GM13976 (cell line): ENCODE data around the gene LRRC4C.

Source experiments
- DNase-seq: peaks from one replicate; pipeline ENCODE4 v3.0.0; 2012; ENCODE audit warnings: low spot score
- CTCF ChIP-seq: IDR thresholded peaks from 2 replicates; pipeline ENCODE4 v1.5.1; 2012; ENCODE audit warnings: borderline replicate concordance, mild to moderate bottlenecking; ENCODE audit not compliant: insufficient read depth; ENCODE audit errors: extremely low read depth, missing control alignments, control extremely low read depth
- in situ Hi-C: fragments of 300-500 bp; cut with MboI; formaldehyde crosslinking; loops from one replicate; pipeline ENCODE4 v1.12.0; 2022; ENCODE audit warnings: low sequenced_read_pairs, mixed read lengths, inconsistent platforms; ENCODE audit not compliant: unreplicated experiment

LRRC4C gene

DNA sequence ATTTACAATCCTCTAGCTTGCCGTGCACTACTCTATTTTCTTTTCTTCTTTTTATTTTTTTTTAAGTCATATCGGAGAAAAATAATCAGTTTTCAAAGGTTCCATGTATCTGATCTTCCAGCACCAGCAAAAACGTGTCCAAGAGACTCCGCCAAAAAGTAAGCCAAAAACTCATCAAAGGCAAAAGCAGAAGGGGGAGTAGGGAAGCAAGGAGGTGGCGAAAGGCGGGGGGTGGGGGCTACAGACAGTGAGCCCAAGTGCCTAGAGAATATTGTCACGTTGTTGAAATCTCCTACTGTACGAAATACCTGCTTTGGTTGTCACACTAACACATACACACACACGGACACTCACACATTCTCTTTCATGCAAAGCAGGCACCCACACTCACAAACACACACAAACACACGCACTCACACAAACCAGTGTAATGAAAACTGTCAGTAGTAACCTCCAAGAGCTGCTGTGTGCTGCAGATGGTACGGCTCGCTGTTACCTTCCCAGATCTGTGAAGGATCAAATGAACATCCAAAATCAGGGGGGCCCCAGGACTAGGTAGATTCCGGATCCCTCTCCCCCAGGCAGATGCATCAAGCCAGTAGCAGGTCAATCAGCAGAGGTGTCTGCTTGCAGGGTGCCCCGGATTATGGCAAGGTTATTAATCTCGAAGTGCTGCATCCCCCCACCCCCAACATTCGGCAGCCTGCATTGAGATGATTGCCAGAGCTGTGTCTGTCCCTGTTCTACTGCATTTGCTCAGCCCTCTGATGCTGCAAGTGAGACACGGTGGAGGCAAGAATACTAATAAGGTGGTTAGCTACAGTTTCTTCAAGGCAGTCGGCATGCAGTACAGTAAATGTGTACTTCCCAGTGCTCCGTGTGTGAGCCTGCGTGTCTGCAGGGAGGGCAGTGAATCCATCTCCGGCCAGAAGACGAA lies at the start of gene LRRC4C:
TSS of gene LRRC4C (minus strand) at position 188 of the 937 bp plus-strand sequence.
- in situ Hi-C loops, result loop anchor here (25.0 kb wide), 2 partner anchors 1053 to 1828 kb away; no protein-coding TSS in a partner anchor
- no peak for DNase-seq
- no peak for TF ChIP-seq CTCF

DNA sequence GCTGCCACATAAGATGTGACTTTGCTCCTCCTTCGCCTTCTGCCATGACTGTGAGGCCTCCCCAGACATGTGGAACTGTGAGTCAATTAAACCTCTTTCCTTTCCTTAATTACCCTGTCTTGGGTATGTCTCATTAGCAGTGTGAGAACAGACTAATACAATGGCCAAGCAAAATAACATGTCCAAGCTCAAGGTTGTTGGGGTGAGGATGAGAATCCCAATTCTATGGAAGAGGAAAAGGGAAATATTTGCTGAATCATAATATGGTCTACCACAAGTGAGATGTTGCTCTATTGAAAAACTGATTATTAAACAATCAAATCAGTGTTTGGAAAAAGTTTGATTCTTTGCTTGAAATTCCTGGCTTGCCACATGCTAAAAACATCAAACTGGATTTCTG lies 48.7 kb upstream of the LRRC4C start:
- in situ Hi-C loops, result no loop called here
- no peak for DNase-seq
- no peak for TF ChIP-seq CTCF

DNA sequence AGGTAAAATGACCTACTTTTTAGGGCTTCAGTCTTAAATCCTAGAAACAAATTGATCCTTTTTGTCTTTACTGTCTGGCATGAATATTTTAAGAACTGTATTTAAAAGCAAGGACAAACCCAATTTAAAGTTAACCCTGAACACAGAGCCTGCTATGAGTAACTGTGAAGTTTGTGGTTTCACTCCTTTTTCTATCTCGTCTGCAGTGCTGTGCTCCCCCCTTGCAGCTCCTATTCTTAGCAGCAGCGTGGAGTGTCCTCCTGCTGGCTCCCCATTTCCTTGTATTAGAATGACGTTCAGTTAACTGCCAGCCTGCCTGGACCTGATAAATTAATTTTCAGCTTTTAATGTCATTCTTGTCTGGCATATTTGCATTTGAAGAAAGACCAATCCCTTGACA lies 40.0 kb upstream of the LRRC4C start:
- in situ Hi-C loops, result no loop called here
- no peak for TF ChIP-seq CTCF
- no peak for DNase-seq

DNA sequence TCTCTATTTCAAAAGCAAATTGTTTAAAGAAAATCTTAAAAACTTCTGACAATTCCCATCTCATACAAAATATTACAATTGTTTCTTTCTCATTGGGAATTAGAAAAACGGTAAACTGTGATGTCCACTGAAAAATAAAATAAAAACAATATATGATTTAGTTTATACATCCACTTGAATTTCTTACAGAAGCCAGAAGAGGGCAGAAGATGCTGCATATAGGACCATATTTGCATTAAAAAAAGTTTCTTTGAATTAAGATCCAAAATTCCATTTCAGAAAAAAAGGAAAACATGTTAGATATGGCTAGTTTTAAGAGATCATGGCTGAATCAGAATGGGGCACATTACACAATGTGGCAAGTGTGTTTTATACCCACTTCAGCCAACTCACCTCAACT lies 39.3 kb upstream of the LRRC4C start:
- DNase-seq, result no peak
- in situ Hi-C loops, result no loop called here
- no peak for TF ChIP-seq CTCF

DNA sequence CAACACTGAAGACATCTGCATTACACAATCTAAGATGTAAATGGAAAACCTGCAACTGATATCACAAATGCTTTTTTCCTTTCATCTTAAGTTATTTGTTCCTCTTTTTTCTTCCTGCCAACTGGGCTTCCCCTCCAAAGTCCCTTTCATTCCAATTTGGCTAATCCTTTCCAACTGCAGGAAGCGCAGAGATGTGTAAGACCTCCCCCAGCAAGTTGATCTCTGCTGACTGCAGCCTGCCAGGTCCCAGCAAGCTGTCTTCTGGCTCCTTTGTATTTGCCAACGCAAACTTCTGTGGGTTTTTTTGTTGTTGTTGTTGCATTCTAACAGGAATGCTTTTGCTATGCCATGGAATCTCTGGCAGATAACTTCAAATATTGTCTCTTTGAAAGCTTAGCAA lies 38.5 kb upstream of the LRRC4C start:
- in situ Hi-C loops, result no loop called here
- TF ChIP-seq CTCF, result no peak
- no peak for DNase-seq

DNA sequence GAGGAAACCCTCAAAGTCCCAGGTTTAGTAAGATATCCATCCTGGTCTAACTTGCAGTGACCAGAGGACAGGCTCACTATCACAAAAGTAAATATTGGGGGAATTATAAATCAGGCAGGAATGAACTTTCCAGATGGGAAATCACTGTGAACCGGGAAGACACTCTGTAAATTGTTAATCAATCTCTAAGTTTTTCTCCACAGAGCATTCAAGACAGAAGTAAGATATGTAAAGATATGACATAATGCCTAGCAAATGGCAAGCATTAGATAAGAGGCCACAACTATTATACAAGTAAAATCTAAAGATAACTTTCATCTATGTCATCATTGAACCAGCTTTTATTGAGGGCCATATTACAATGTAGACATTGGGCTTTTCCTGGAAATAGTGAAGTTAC lies 35.3 kb upstream of the LRRC4C start:
- in situ Hi-C loops, result no loop called here
- TF ChIP-seq CTCF, result no peak
- no peak for DNase-seq
